ENCODE data around the gene RAB29.

GRCh38 chr1:205766570-205766969 lies 8.7 kb downstream of the RAB29 start:
- TF ChIP-seq RAD21 (IDR thresholded peaks at IDR 0.05; ENCODE audit: low read depth): no peak
- TF ChIP-seq, protein P1, sequence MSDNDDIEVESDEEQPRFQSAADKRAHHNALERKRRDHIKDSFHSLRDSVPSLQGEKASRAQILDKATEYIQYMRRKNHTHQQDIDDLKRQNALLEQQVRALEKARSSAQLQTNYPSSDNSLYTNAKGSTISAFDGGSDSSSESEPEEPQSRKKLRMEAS (IDR thresholded peaks at IDR 0.05): no peak
- TF ChIP-seq EGR1 (IDR thresholded peaks at IDR 0.05): no peak
- no peak for TF ChIP-seq CEBPB (IDR thresholded peaks at IDR 0.05)
- no peak for TF ChIP-seq YY1 (IDR thresholded peaks at IDR 0.05; ENCODE audit: low read depth)
- no peak for TF ChIP-seq EP300 (IDR thresholded peaks at IDR 0.05; ENCODE audit: borderline replicate concordance)
- TF ChIP-seq REST (IDR thresholded peaks at IDR 0.05; ENCODE audit: low read depth): no peak
- no peak for TF ChIP-seq CREB1 (IDR thresholded peaks at IDR 0.05; ENCODE audit: low read depth)
- no peak for TF ChIP-seq TAF1 (IDR thresholded peaks at IDR 0.05; ENCODE audit: low read depth)
- TF ChIP-seq NFIC (IDR thresholded peaks at IDR 0.05): no peak
- TF ChIP-seq FOXM1 (IDR thresholded peaks at IDR 0.05; ENCODE audit: borderline replicate concordance, low read depth): no peak
- no peak for TF ChIP-seq USF1 (IDR thresholded peaks at IDR 0.05)
- no peak for TF ChIP-seq TCF12 (IDR thresholded peaks at IDR 0.05; ENCODE audit: low read depth)
- no peak for TF ChIP-seq TEAD4 (IDR thresholded peaks at IDR 0.05)

All from Ishikawa (cell line).